ENCODE measurements around the gene EZR. TPM values are rescaled to one million over a fixed set of nuclear protein-coding genes. Genes with fewer than 3 reads are reported as not detected.

The EZR gene
- total RNA-seq, 1 experiment from 2014 or later, result 375 TPM

GRCh38 chr6:158825951-158826306 lies 6.8 kb upstream of the EZR start:
- Mint-ChIP-seq H3K4me1 (peaks cover 19 to 20% of the 10 kb centered on the region in 2 experiments), H3K27me3 (ENCODE audit: low read depth) (peaks cover 2% of the 10 kb centered on the region; the same call in 1 of the 2 replicates), H3K9me3 (peaks cover 0 to 4% of the 10 kb centered on the region in 2 experiments; a peak in 4 of 5 replicates), H3K36me3 (ENCODE audit: insufficient read depth in 1 of 3, low read depth in 3 of 3) (peaks cover 0 to 3% (median 3%) of the 10 kb centered on the region in 3 experiments; a peak in 2 of 7 replicates), H3K4me3 (peak overlapping the region in 1 of 2 experiments; percentile 16; a peak in 1 of 5 replicates), H3K27ac (peak overlapping the region; percentile 31 to 92 (median 83); a peak in 4 of 7 replicates)
- Histone ChIP-seq H3K4me2 (ENCODE audit: insufficient read depth, insufficient read length, low read length) (no peak overlapping the region), H2AK5ac (ENCODE audit: insufficient read length, low read length) (no peak overlapping the region), H3K79me2 (ENCODE audit: insufficient read depth, low read length) (no peaks in the 10 kb centered on the region), H4K8ac (replicated peaks; ENCODE audit: insufficient read length, low read depth, low read length) (no peak overlapping the region), H2BK12ac (ENCODE audit: insufficient read length, low read depth, low read length) (no peak overlapping the region), H4K91ac (ENCODE audit: insufficient read length, low read depth, low read length) (no peak overlapping the region), H3K27me3 (ENCODE audit: insufficient read depth, low read length) (no peaks in the 10 kb centered on the region), H4K5ac (ENCODE audit: insufficient read length, low read depth, low read length) (no peak overlapping the region), H3K4me1 (ENCODE audit: insufficient read depth, low read length) (no peaks in the 10 kb centered on the region; the same call in 1 of the 2 replicates), H3K23ac (ENCODE audit: insufficient read length, low read depth, low read length) (no peak overlapping the region), H2BK20ac (ENCODE audit: low read depth, low read length, poor library complexity, severe bottlenecking) (no peak overlapping the region), H3K14ac (ENCODE audit: insufficient read depth, low read length) (no peak overlapping the region), H3K9ac (ENCODE audit: extremely low read depth, insufficient read length, low read length) (no peak overlapping the region), H3K4ac (ENCODE audit: low read depth, low read length) (no peak overlapping the region), H3T11ph (ENCODE audit: low read length) (no peak overlapping the region), H3K79me1 (ENCODE audit: insufficient read depth, low read depth, low read length, poor library complexity, severe bottlenecking) (no peaks in the 10 kb centered on the region), H3K9me3 (ENCODE audit: control insufficient read depth, low read depth, low read length) (no peaks in the 10 kb centered on the region), H2BK120ac (ENCODE audit: low read depth, low read length, poor library complexity, severe bottlenecking) (no peak overlapping the region), H3K18ac (ENCODE audit: insufficient read length, low read depth, low read length) (no peak overlapping the region), H2BK5ac (ENCODE audit: insufficient read length, low read length) (no peak overlapping the region), H3K27ac (ENCODE audit: insufficient read length, low read depth, low read length) (no peak overlapping the region), H2AFZ (ENCODE audit: low read length) (no peak overlapping the region), H2BK15ac (ENCODE audit: low read depth, low read length) (no peak overlapping the region), H4K20me1 (ENCODE audit: control insufficient read depth, insufficient read depth, insufficient read length) (no peaks in the 10 kb centered on the region), H3K56ac (ENCODE audit: insufficient read length, low read depth, low read length) (no peak overlapping the region), H3K23me2 (ENCODE audit: insufficient read length, low read depth, low read length, poor library complexity, severe bottlenecking) (no peaks in the 10 kb centered on the region)
- no CpG with 5 or more reads among the region's 9 CpGs for WGBS (ENCODE audit: extremely low coverage, insufficient read length, low lambda C conversion rate)
- no peak for DNase-seq
- TF ChIP-seq, protein P1, sequence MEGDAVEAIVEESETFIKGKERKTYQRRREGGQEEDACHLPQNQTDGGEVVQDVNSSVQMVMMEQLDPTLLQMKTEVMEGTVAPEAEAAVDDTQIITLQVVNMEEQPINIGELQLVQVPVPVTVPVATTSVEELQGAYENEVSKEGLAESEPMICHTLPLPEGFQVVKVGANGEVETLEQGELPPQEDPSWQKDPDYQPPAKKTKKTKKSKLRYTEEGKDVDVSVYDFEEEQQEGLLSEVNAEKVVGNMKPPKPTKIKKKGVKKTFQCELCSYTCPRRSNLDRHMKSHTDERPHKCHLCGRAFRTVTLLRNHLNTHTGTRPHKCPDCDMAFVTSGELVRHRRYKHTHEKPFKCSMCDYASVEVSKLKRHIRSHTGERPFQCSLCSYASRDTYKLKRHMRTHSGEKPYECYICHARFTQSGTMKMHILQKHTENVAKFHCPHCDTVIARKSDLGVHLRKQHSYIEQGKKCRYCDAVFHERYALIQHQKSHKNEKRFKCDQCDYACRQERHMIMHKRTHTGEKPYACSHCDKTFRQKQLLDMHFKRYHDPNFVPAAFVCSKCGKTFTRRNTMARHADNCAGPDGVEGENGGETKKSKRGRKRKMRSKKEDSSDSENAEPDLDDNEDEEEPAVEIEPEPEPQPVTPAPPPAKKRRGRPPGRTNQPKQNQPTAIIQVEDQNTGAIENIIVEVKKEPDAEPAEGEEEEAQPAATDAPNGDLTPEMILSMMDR (conservative IDR thresholded peaks at IDR 0.05), result no peak
